HCT116 (cell line): ENCODE results near the gene CCDC88C. TPM values are rescaled to one million over a fixed set of nuclear protein-coding genes. Genes with fewer than 3 reads are reported as not detected.

ENCODE experiments used
- ATAC-seq: fragments of 200-7000 bp; cut with Tn5 transposase; 2 replicates; pipeline ENCODE4 v1.9.1; 2020; ENCODE audit warnings: mild to moderate bottlenecking, moderate library complexity
- BruUV-seq: library from RNA; stranded (reverse); fragments of 400-500 nt; replicated peaks from 2 replicates; lab custom pipeline; 2021; lab: Mats Ljungman, UMichigan
- CTCF ChIA-PET: fragments of 300-600 bp; sonication (Branson Sonifier 250); formaldehyde crosslinking; loops from one replicate; lab custom pipeline; 2021; ENCODE audit warnings: antibody characterized with exemption; lab: Charles Lee
- POLR2A ChIA-PET: fragments of 300-600, 350-600 bp; sonication (Branson Sonifier 250); formaldehyde crosslinking; loops from one replicate; lab custom pipeline; 2021; ENCODE audit warnings: antibody characterized with exemption; lab: Charles Lee
- RAD21 ChIA-PET, 2 experiments: fragments of 300-600 bp; sonication (Branson Sonifier 250); formaldehyde crosslinking; loops; one replicate each; lab custom pipeline; 2023; ENCODE audit warnings: low total read pairs in 2 of 2; ENCODE audit not compliant: uncharacterized antibody in 2 of 2, unreplicated experiment in 2 of 2, low non-redundant PET in 1 of 2; lab: Charles Lee
- DNase-seq: peaks from one replicate; pipeline ENCODE4 v3.0.0-alpha.2; 2010; ENCODE audit warnings: low read depth, low spot score
- H2AFZ ChIP-seq: fragments of 200-600 bp; shearing (Covaris generic), sonication (generic); 2 replicates; pipeline ENCODE4 v1.6.1; 2017; ENCODE audit warnings: low read depth, mixed run types, mixed read lengths, antibody characterized with exemption, low read length; ENCODE audit not compliant: poor library complexity, severe bottlenecking
- H3K27ac ChIP-seq: 2 replicates; pipeline ENCODE4 v1.5.1; 2012; ENCODE audit warnings: low read depth, low read length
- H3K27me3 ChIP-seq: fragments of 200-600 bp; sonication (generic); 2 replicates; pipeline ENCODE4 v1.6.1; 2016; ENCODE audit warnings: mixed run types, low read length, mixed read lengths; ENCODE audit not compliant: insufficient read depth
- H3K36me3 ChIP-seq, 2 experiments: fragments of 200-500 bp in 1 of 2; fragments of 200-600 bp in 1 of 2; sonication (Bioruptor generic) in 1 of 2; sonication (generic) in 1 of 2; 2 replicates each; pipeline versions ENCODE4 v1.5.1 to v1.6.1; 2014 to 2016; ENCODE audit warnings: low read length in 2 of 2, inconsistent platforms in 1 of 2, mixed read lengths in 1 of 2, mixed run types in 1 of 2; ENCODE audit not compliant: insufficient read depth in 2 of 2, control insufficient read depth in 1 of 2
- H3K4me1 ChIP-seq, 2 experiments: fragments of 200-600 bp in 1 of 2; sonication (generic) in 1 of 2; 2 replicates each; pipeline versions ENCODE4 v1.5.1 to v1.6.1; 2012 to 2017; ENCODE audit warnings: low read length in 2 of 2, inconsistent platforms in 1 of 2, mild to moderate bottlenecking in 1 of 2, mixed read lengths in 1 of 2, mixed run types in 1 of 2, moderate library complexity in 1 of 2; ENCODE audit not compliant: insufficient read depth in 2 of 2, control insufficient read depth in 1 of 2
- H3K4me2 ChIP-seq: fragments of 200-600 bp; sonication (generic); 2 replicates; pipeline ENCODE4 v1.6.1; 2017; ENCODE audit warnings: mixed run types, low read length, mixed read lengths
- H3K4me3 ChIP-seq, 2 experiments: fragments of 200-600 bp in 1 of 2; sonication (generic) in 1 of 2; replicated peaks in 1 of 2; 2 replicates each; pipeline ENCODE4 v1.5.1; 2011 to 2016; ENCODE audit warnings: low read length in 2 of 2, control low read depth in 1 of 2, low read depth in 1 of 2, mild to moderate bottlenecking in 1 of 2, mixed read lengths in 1 of 2, mixed run types in 1 of 2
- H3K79me2 ChIP-seq: fragments of 200-600 bp; sonication (generic); 2 replicates; pipeline ENCODE4 v1.6.1; 2017; ENCODE audit warnings: mild to moderate bottlenecking, mixed run types, low read length, moderate library complexity, mixed read lengths; ENCODE audit not compliant: insufficient read depth
- H3K9ac ChIP-seq: fragments of 200-600 bp; sonication (generic); 2 replicates; pipeline ENCODE4 v1.6.1; 2016; ENCODE audit warnings: low read length, mixed read lengths
- H3K9me2 ChIP-seq: fragments of 200-600 bp; sonication (generic), shearing (Covaris generic); 2 replicates; pipeline ENCODE4 v1.6.1; 2017; ENCODE audit warnings: mixed run types, mild to moderate bottlenecking, moderate library complexity; ENCODE audit not compliant: insufficient read depth
- H3K9me3 ChIP-seq, 2 experiments: fragments of 200-500 bp in 1 of 2; fragments of 200-600 bp in 1 of 2; sonication (Bioruptor generic) in 1 of 2; sonication (generic) in 1 of 2; 2 replicates each; pipeline ENCODE4 v1.6.1; 2014 to 2017; ENCODE audit warnings: low read length in 2 of 2, mixed read lengths in 2 of 2, inconsistent platforms in 1 of 2, low read depth in 1 of 2, mild to moderate bottlenecking in 1 of 2, mixed run types in 1 of 2, moderate library complexity in 1 of 2; ENCODE audit not compliant: control insufficient read depth in 1 of 2, insufficient read depth in 1 of 2
- H4K20me1 ChIP-seq: fragments of 200-600 bp; sonication (generic), shearing (Covaris generic); 2 replicates; pipeline ENCODE4 v1.6.1; 2017; ENCODE audit warnings: mixed run types, mild to moderate bottlenecking, moderate library complexity; ENCODE audit not compliant: insufficient read depth
- ATF3 ChIP-seq: IDR thresholded peaks from 2 replicates; pipeline ENCODE4 v1.6.1; 2012
- CBX3 ChIP-seq: IDR thresholded peaks from 2 replicates; pipeline ENCODE4 v1.6.1; 2012; ENCODE audit warnings: low read depth
- CEBPB ChIP-seq: IDR thresholded peaks from 2 replicates; pipeline ENCODE4 v1.6.1; 2012; ENCODE audit warnings: low read depth
- CTCF ChIP-seq, 3 experiments: fragments of 200-600 bp in 1 of 3; sonication (generic) in 1 of 3; IDR thresholded peaks in 2 of 3; conservative IDR thresholded peaks in 1 of 3; 2 replicates each; pipeline ENCODE4 v1.5.1; 2012 to 2017; ENCODE audit warnings: low read depth in 2 of 3, low read length in 2 of 3, antibody characterized with exemption in 1 of 3, borderline replicate concordance in 1 of 3, control low read depth in 1 of 3, mild to moderate bottlenecking in 1 of 3, mixed read lengths in 1 of 3, mixed run types in 1 of 3, moderate library complexity in 1 of 3; ENCODE audit not compliant: insufficient read depth in 1 of 3
- ELF1 ChIP-seq: IDR thresholded peaks from 2 replicates; pipeline ENCODE4 v1.6.1; 2012; ENCODE audit warnings: low read depth, borderline replicate concordance
- EZH2 ChIP-seq: fragments of 200-600 bp; sonication (generic); IDR thresholded peaks from 2 replicates; pipeline ENCODE4 v1.6.1; 2017; ENCODE audit warnings: antibody characterized with exemption, mixed run types
- FOSL1 ChIP-seq: IDR thresholded peaks from 2 replicates; pipeline ENCODE4 v1.6.1; 2012; ENCODE audit warnings: low read depth
- JUND ChIP-seq: IDR thresholded peaks from 2 replicates; pipeline ENCODE4 v1.6.1; 2012
- MAX ChIP-seq: IDR thresholded peaks from 2 replicates; pipeline ENCODE4 v1.6.1; 2012
- POLR2AphosphoS5 ChIP-seq: IDR thresholded peaks from 2 replicates; pipeline ENCODE4 v1.6.1; 2011; ENCODE audit warnings: mild to moderate bottlenecking, low read depth, low read length, moderate library complexity
- REST ChIP-seq: IDR thresholded peaks from 2 replicates; pipeline ENCODE4 v1.6.1; 2012; ENCODE audit warnings: low read depth
- SP1 ChIP-seq: IDR thresholded peaks from 2 replicates; pipeline ENCODE4 v1.6.1; 2012; ENCODE audit warnings: low read depth
- TCF7L2 ChIP-seq: IDR thresholded peaks from 2 replicates; pipeline ENCODE4 v1.7.0; 2011; ENCODE audit warnings: borderline replicate concordance, inconsistent platforms; ENCODE audit not compliant: insufficient read depth, insufficient read length; ENCODE audit errors: extremely low read depth
- intact Hi-C: fragments of 100-400 bp; cut with micrococcal nuclease; formaldehyde crosslinking; loops from 2 replicates; pipeline ENCODE4 v1.10.0; 2022
- total RNA-seq: library from RNA; stranded (reverse); gene quantifications from one replicate; pipeline ENCODE4 v1.2.1, GENCODE V29; 2021; ENCODE audit not compliant: unreplicated experiment

Gene CCDC88C
- total RNA-seq, 1 experiment from 2014 or later = 20.8 TPM

GRCh38 chr14:91316761-91317160, 100.9 kb downstream of the CCDC88C start:
- Histone ChIP-seq H3K27ac (no peak overlapping the region), H3K4me1 (peaks cover 5 to 8% of the 10 kb centered on the region in 2 experiments; a peak in 3 of 4 replicates), H3K36me3 (peaks cover 4 to 15% of the 10 kb centered on the region in 2 experiments; a peak in 3 of 4 replicates), H2AFZ (no peak overlapping the region), H3K9me2 (no peaks in the 10 kb centered on the region), H3K9ac (no peak overlapping the region), H3K4me2 (no peak overlapping the region), H3K4me3 (no peak overlapping the region), H3K9me3 (no peaks in the 10 kb centered on the region), H3K27me3 (no peaks in the 10 kb centered on the region), H4K20me1 (no peaks in the 10 kb centered on the region), H3K79me2 (no peaks in the 10 kb centered on the region)
- ATAC-seq = no peak
- BruUV-seq = no TSS peak
- DNase-seq = no peak
- ChIA-PET RAD21 (no interaction called here), POLR2A (no interaction called here)
- intact Hi-C loops = no loop called here
- TF ChIP-seq EZH2 (no peak), ELF1 (no peak), CTCF (IDR thresholded peaks at IDR 0.05 in 2 of 3, conservative IDR thresholded peaks at IDR 0.05 in 1 of 3; ENCODE audit: borderline replicate concordance in 1 of 3, insufficient read depth in 1 of 3, low read depth in 2 of 3, low read length in 2 of 3) (no peak), REST (no peak), ATF3 (no peak), CBX3 (no peak), JUND (no peak), SP1 (no peak), FOSL1 (no peak), TCF7L2 (no peak), POLR2AphosphoS5 (no peak), MAX (no peak), CEBPB (no peak)
- TF ChIP-seq, all 23 proteins: peak for 0
- CTCF ChIA-PET = no interaction called here
